HG03095 (cell line): ENCODE results near the gene ARHGDIB.

ENCODE experiments used
- ATAC-seq: cut with Tn5 transposase; IDR thresholded peaks from one replicate; pipeline ENCODE4 v1.9.1; 2021; ENCODE audit warnings: moderate library complexity; ENCODE audit not compliant: unreplicated experiment

Gene ARHGDIB

DNA sequence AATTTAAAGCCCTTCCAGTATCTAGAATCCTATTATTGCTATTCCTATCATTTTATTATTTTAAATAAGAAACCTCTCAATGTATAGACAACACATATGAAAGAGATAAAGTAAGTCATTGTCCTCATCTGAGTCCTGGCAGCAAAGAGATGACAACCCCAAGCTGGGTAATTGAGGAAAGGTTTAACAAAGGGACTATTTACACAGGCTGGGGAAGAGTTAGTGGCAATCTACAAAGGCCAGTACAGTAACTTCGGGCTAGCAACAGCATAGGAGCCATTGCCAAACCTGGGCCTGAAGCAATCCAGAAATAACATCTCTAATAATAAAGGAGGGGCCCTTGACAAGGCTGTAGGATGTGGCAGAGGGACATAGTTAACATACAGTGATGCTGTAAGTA lies 22.6 kb upstream of the ARHGDIB start:
- no peak for ATAC-seq

DNA sequence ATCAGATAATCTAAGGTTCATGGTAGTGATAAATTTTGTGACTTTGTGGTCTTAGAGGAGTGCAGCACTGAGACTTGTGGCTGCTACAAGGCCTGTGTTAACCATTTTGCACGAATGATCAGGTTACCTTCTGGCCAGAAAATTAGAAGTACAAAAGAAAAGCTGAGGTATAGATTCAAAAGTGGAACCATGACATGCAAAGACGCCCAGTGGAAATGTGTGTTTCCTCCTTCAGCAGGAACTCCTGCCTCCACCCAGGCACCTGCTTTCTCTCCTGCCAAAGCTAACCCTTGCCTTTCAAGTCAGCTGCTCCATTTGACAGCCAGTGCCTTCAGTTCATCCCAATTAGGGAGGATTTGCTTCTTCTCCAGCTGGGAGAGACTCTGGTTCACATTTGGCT lies 21.6 kb upstream of the ARHGDIB start:
- peak; percentile 48 for ATAC-seq

DNA sequence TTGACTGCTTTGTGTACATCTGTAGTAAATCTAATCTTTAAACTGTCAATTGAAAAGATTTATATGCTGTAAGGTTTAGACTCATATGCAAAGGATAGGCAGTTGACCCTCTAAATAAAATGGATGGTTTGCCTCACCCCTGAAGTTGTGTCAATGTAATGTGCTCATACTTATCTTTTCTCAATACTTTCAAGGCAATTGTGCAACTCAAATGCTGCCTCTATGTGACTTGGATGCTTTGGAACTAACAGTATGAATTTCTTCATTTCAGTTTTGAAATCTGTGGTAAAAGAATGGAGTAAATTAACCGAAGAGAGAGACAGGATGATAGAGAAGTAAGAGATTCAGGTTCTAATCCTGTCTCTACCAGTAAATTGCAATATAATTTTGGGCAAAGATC lies 21.2 kb upstream of the ARHGDIB start:
- ATAC-seq, result no peak

DNA sequence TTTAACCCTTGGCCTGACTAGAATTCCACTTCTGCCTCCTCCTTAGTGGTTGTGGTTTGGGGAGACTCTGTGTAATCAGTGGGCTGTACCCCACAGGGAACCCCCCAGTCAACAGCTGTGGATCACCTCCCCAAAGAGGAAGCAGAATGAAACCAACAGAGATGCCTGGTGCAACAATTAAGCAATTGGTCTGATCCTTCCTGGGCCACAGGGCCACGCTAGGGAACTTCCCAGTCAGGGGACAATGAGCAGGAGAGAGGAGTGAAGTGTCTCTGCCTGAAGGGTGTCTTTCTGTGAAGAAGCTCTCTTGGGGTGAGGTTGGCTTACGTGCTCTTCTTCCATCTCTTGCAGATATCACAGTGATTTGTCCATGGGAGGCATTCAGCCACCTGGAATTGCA lies 19.6 kb upstream of the ARHGDIB start:
- ATAC-seq, result no peak

DNA sequence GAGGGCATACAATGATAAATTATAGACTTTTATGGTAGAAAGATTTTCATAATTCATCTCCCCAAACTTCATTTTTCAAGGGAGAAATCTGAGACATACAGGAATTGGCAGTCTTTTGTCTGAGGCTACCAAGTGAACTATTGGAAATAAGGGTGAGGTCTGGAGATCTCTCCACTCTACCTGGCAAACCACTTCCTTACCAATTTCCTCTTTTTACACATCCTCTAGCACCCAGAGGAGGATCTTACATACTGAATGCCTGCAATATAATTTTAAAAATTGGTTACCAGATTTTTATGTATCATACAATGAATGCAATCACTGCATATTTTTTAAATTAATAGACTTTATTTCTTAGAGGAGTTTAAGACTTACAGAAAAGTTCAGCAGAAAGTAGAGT lies 18.1 kb upstream of the ARHGDIB start:
- ATAC-seq, result no peak

- no peak for ATAC-seq
These were observed 15.3 kb upstream of the ARHGDIB start for GRCh38 chr12:14976658-14977057.

DNA sequence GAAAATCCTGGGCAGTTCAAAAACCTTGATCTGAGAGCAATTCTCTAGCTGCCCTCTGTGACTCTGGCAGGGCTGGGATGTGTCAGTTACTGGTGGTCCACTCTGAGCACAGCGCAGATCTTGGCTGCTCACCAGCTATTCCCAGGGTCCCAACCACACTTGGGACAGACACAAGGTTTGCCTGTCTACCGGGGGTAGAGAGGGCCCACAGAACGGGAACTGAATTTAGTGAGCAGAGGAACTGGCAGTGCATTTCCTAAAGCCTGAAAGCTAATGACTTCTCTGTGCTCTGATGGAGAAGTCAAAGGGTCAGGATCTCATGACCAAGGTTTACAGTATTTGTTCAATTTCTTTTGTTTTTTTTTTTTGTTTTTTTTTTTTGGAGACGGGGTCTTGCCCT lies 14.1 kb upstream of the ARHGDIB start:
- no peak for ATAC-seq

DNA sequence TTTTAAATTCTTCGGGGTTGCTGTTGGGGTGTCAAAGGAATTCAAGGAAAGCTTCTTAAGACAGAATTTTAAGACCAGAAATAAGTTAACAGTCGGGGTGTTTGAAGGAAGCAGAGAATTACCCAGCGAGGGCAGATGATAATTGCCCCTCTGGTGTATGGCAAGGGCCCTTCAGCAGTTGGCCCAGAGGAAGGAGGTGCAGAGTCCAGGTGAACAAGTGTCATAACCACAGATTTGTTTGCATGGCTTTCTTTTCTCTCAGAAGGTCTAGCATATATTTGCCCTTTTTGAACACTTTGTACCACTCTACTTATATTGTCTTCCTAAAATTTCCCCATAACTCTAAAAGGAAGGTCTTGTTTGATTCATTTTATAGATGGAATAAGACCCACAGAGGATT lies 13.2 kb upstream of the ARHGDIB start:
- no peak for ATAC-seq

GRCh38 chr12:14972816-14973215 lies 11.4 kb upstream of the ARHGDIB start, which contains the start of gene PDE6H:
TSS of gene PDE6H (plus strand) at chr12:14973042. CDS start at chr12:14978013, 4,971 bp downstream.
- no peak for ATAC-seq

DNA sequence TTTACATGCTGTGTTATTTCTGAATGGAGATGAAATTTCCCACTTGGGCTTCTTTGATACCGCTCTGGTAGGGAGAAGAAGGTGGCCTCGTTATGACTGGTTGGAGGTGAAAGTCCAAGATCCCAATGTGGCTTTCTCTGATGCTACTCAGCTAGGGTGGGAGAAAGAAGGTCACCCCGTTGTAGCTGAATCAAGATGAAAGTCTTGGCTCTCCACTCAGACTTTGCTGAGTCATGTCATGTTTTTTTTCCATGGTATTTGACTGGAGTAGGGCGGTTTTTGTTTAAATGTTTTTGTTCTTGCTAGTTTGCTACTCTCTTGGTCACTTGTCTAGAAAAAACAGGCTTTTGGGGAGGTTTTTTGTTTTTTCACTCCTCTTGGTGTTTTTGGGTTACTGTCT lies 9.1 kb upstream of the ARHGDIB start:
- ATAC-seq, result no peak

GRCh38 chr12:14968478-14968877 lies 7.1 kb upstream of the ARHGDIB start:
- no peak for ATAC-seq

DNA sequence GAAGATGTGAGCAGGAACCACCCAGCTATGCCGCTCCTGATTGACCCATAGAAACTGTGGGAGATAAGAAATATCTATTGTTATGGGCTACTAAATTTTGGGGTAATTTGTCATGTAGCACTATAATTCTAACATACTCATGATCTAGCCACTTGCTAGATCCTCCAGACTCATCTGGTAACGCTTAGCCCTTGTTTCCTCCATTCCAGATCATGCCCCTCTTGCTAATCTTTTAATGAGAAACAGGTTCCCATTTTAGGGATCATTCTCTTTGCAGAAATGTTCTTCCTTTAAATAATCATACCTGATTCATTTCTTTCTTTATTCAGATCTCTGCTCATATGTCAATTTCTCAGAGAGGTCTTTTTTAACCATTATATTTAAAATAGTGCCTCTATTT lies 3.8 kb upstream of the ARHGDIB start:
- no peak for ATAC-seq

- no peak for ATAC-seq
These were observed 3.0 kb upstream of the ARHGDIB start for GRCh38 chr12:14964406-14964805.

DNA sequence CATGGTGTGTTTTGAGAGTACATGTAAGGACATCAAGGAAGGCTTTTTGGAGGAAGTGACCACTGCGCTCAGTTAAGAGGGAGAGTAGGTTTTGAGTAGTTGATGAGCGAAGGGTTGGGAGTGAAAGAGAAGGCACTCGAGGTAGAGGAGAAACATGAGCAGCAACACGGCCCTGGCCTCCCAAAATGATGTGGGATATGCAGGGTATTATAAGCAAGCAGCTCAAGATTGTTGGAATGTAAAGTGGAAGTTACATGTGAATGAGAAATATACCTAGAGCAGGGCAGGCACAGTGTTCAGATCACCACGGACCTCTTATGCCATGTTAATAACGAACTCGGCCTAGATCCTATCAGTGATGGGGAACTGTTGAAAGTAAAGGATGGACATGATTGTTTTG lies 2.1 kb upstream of the ARHGDIB start:
- ATAC-seq, result no peak

- ATAC-seq, result no peak
These were observed 1.4 kb upstream of the ARHGDIB start for GRCh38 chr12:14962797-14963196.

GRCh38 chr12:14962153-14962539 lies 745 bp upstream of the ARHGDIB start:
- ATAC-seq, result no peak

DNA sequence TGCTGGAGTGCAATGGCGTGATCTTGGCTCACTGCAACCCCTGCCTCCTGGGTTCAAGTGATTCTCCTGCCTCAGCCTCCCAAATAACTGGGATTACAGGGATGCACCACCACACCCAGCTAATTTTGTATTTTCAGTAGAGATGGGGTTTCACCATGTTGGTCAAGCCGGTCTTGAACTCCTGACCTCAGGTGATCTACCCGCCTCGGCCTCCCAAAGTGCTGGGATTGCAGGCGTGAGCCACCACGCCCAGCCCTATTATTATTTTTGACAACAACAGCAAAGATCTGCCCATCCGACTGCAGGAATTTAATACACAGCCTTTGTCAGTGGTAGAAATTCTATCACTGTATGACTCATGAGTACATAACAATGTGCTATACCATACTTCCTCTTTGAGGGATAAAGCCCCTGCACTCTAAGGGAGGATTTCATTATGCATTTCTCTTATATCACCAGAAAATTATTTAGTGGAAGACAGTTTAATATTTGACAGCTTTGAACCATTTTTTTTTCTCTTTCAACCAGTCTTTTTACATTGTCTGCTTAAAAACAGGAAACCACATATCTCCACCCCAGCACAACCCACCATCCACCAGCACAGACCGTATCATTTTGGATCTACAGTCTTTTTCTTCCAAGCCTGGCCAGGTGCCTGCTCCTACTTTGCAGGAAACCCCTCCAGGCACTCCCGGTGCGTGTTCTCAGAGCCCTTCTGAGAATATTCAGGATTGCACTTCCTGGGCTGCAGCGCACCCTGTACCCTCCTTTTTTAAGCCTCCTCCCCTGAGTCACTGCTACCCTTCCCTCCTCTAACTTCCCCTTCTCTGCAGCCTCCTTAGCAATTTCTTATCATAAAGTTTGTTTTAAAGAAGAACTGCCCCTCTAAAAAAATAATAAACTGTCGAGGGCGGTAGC lies 594 bp downstream of the ARHGDIB start:
- peak; percentile 31 for ATAC-seq

DNA sequence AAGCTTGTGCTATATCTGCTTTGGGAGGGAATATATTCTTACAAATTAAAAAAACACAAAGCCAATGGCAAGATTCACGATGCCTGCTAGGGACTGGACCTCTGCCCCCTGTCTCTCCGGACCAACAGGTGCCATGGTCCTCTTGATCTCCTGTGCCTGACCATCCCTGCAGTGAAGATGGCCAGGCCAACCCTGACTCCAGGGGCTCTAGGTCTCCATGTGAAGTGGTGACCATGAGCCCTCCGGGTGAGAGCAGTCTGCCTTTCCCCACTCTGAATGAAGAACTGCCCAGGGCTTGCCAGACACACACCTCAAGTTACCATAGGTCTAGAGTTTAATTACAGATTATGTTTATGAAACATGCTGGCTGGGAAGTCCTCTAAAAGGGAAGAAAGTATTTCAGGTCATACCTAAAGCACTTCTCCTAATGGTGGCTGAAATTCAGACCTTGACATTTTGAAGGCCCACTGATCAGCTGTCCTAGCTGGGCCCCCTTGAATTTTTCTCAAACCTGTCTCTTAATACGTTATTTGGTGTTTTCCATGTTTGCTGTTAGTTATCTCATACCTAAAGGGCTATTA lies 1.4 kb downstream of the ARHGDIB start:
- no peak for ATAC-seq

- ATAC-seq, result no peak
These were observed 1.9 kb downstream of the ARHGDIB start for GRCh38 chr12:14959463-14959862.

GRCh38 chr12:14959126-14959440 lies 2.3 kb downstream of the ARHGDIB start:
- ATAC-seq, result no peak

- no peak for ATAC-seq
These were observed 2.9 kb downstream of the ARHGDIB start for GRCh38 chr12:14958361-14959125.
